Activated CD8-positive, alpha-beta T cell treated with anti-CD3 and anti-CD28 coated beads, Interleukin-2, amount 10 ng/mL, durations not matched to agents 7 days and 5 days (primary cell): Measurements from ENCODE around the gene DOK7. TPM values are rescaled to one million over a fixed set of nuclear protein-coding genes. Genes with fewer than 3 reads are reported as not detected.

Experiments used
- ATAC-seq: fragments of 150-1000 bp; cut with Tn5 transposase; one replicate; pipeline ENCODE4 v1.10.0; 2021; ENCODE audit warnings: moderate library complexity
- CTCF ChIA-PET: fragments of 350-600 bp; sonication (Branson Sonifier 250); formaldehyde crosslinking; loops from one replicate; lab custom pipeline; 2021; ENCODE audit warnings: antibody characterized with exemption; lab: Charles Lee
- POLR2A ChIA-PET: fragments of 350-600 bp; sonication (Branson Sonifier 250); formaldehyde crosslinking; loops from one replicate; lab custom pipeline; 2021; ENCODE audit warnings: antibody characterized with exemption; lab: Charles Lee
- DNase-seq: peaks from one replicate; pipeline ENCODE4 v3.0.0-alpha.2; 2020
- H3K27ac Mint-ChIP-seq: one replicate; pipeline ENCODE4 v1.8.0; 2021; ENCODE audit warnings: mild to moderate bottlenecking, mixed read lengths
- H3K27me3 Mint-ChIP-seq: one replicate; pipeline ENCODE4 v1.8.0; 2021; ENCODE audit warnings: low read depth, mixed read lengths
- H3K36me3 Mint-ChIP-seq: one replicate; pipeline ENCODE4 v1.8.0; 2021; ENCODE audit warnings: low read depth, mixed read lengths
- H3K4me1 Mint-ChIP-seq: one replicate; pipeline ENCODE4 v1.8.0; 2021; ENCODE audit warnings: low read depth, mixed read lengths
- H3K4me3 Mint-ChIP-seq: one replicate; pipeline ENCODE4 v1.8.0; 2021; ENCODE audit warnings: mild to moderate bottlenecking, mixed read lengths
- H3K9me3 Mint-ChIP-seq: one replicate; pipeline ENCODE4 v1.8.0; 2022; ENCODE audit warnings: mixed read lengths; ENCODE audit not compliant: insufficient read depth
- total RNA-seq, 2 experiments: library from RNA; stranded (reverse); gene quantifications; one replicate each; pipeline ENCODE4 v1.2.3, GENCODE V29; 2021

Gene DOK7
- total RNA-seq, 2 experiments from 2014 or later, result not detected

DNA sequence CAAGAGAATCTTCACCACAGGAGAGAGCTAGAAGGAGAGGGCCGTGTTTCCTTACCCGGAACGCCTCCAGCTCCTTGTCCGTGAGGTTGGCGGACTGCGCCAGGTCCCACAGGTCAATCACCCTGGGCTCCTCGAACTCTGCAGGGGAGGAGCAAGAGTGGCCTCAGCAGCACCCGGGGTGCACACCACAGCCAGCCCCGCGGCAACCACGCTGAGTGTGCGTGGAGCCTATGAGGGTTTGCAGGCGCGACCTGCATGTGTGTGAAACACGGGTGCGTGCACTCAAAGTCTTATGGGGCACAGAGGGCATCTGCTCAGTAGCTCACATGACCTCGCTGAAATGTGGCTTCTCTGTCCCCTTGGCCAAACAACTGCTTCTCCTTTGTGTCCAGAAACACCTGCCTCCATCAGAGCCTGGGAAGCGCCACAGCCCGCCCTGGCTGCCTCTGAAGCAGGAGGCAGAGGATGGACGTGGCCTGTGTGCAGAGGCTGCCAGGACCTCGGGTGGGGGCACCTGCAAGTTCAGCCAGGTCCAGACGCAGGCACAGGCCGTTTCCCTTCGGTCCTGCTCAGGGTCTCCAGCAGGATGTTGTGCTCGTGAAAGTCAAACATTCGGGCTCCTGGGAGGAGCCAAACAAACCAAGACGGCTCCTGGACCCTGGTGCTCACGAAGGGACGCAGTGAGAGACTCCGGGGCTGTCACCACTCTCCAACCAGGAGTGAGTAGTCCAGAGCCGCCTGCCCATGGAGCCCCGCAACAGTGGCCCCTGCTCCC is 53.1 kb downstream of the DOK7 start:
- CTCF ChIA-PET, result interaction anchor here (1.7 kb wide), 1 partner anchor 36 kb away, joined by 6 read pairs; no protein-coding TSS in a partner anchor
- peaks cover 50% of the 10 kb centered on the region for H3K36me3 Mint-ChIP-seq
- no peak overlapping the region for H3K4me3 Mint-ChIP-seq
- no peaks in the 10 kb centered on the region for H3K4me1 Mint-ChIP-seq
- ATAC-seq (no peak), DNase-seq (no peak)
- H3K9me3 Mint-ChIP-seq, result no peaks in the 10 kb centered on the region
- H3K27ac Mint-ChIP-seq, result no peak overlapping the region
- POLR2A ChIA-PET, result no interaction called here
- no peaks in the 10 kb centered on the region for H3K27me3 Mint-ChIP-seq

DNA sequence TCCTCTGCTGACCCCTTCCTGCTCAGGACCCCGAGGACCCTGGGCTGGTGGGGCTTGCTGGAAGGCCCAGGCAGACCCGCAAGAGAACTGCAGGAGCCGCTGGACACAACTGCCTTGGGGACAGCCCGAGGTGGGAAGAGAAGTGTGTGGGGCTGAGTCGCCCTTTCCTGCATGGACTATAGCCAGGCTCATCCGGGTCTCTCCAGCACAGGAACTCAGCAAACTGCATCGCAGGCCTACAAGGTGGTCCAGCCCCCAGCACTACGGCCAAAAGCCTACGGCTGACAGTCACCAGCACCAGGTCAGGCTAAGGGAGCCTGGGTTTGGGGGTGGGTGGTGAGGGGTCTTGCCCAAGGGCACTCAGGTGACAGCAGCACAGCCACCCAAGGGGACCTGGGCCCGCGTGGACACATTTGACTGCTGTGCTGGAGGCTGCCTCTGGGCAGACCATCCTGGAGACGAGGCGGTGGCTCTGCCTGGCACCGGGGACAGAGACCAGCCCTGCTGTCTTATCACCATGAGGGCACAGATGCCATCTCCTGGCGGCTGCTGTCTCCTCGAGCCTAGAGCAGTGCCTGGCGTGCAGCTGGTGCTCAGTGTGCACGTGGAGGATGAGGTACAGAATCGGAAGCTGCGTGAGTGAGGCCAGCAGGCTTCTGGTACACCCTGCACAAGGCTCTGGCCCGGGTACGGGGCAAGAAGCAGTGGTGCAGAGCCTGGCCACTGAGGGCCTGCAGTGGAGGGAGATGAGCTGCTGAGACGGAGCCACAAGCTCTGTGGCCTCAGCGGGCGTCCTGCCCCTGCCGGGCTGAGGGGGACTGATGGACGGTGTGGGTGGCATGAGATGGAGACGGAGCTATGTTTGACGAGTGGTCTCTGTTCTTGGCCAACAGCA is 54.0 kb downstream of the DOK7 start:
- H3K27ac Mint-ChIP-seq, result no peak overlapping the region
- CTCF ChIA-PET, result interaction anchor here (1.7 kb wide), 1 partner anchor 36 kb away, joined by 6 read pairs; no protein-coding TSS in a partner anchor
- peaks cover 47% of the 10 kb centered on the region for H3K36me3 Mint-ChIP-seq
- no peaks in the 10 kb centered on the region for H3K9me3 Mint-ChIP-seq
- POLR2A ChIA-PET, result no interaction called here
- ATAC-seq, result no peak
- no peak for DNase-seq
- no peaks in the 10 kb centered on the region for H3K27me3 Mint-ChIP-seq
- no peaks in the 10 kb centered on the region for H3K4me1 Mint-ChIP-seq
- no peak overlapping the region for H3K4me3 Mint-ChIP-seq

DNA sequence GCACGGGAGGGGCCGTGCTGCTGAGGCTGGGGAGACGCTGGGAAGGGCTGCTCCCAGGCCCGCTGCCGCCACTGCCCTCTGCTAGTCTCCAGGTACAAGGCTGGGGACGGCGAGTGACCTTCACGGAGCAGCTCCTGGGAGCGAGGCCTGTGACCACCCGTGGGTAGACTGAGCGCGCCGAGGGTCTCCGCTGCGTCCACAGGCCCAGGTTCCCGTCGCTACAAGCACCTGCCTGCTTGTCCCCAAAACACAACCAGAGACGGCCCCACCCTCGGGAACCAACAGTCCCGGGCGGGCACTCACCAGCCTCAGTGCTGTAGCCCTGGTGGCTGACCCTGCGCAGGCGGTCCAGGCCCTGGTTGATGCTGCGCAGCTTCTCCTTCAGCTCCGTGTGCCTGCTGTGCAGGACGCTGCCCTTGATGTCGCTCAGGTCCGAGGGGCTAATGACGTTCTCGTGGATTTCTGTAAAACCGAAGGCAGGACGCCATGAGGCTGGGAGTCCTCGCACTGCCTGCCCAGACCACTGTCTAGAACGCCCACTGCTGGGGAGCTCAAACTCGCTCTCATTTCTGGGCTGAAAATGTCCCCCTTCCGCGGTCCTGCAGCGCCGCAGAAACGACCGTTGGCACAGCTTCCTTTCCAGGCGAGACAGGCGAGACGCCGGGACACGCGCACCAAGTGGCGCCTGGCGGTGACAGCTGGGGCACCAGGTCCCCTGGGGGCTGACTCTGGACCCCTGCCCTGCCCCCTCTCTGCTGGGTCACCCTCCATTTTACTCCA is 54.8 kb downstream of the DOK7 start:
- ChIA-PET CTCF (no interaction called here), POLR2A (no interaction called here)
- no peaks in the 10 kb centered on the region for H3K9me3 Mint-ChIP-seq
- H3K36me3 Mint-ChIP-seq, result peaks cover 39% of the 10 kb centered on the region
- ATAC-seq (no peak), DNase-seq (no peak)
- H3K27me3 Mint-ChIP-seq, result no peaks in the 10 kb centered on the region
- no peak overlapping the region for H3K27ac Mint-ChIP-seq
- no peak overlapping the region for H3K4me3 Mint-ChIP-seq
- no peaks in the 10 kb centered on the region for H3K4me1 Mint-ChIP-seq

DNA sequence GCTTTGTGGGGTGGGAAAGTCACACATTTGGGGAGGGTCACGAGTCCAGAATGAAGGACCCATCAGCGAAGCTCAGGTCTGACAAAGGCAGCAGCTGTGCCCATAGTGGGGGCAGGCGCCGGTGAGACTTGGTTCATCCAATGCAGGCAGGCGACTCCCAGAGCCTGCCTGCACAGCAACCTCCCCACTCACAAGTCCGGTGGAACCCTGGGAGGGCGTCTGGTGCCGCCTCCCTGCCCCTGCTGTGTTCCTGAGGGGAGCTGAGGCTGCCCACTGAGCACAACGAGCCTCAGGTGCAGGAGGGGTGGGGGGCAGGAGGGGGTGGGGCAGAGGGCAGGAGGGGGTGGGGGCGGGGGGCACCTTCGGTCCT is 55.4 kb downstream of the DOK7 start:
- no peak overlapping the region for H3K27ac Mint-ChIP-seq
- no peaks in the 10 kb centered on the region for H3K27me3 Mint-ChIP-seq
- H3K36me3 Mint-ChIP-seq, result peaks cover 36% of the 10 kb centered on the region
- CTCF ChIA-PET, result no interaction called here
- H3K9me3 Mint-ChIP-seq, result no peaks in the 10 kb centered on the region
- H3K4me3 Mint-ChIP-seq, result no peak overlapping the region
- no peak for ATAC-seq
- no peaks in the 10 kb centered on the region for H3K4me1 Mint-ChIP-seq
- POLR2A ChIA-PET, result no interaction called here
- DNase-seq, result no peak

DNA sequence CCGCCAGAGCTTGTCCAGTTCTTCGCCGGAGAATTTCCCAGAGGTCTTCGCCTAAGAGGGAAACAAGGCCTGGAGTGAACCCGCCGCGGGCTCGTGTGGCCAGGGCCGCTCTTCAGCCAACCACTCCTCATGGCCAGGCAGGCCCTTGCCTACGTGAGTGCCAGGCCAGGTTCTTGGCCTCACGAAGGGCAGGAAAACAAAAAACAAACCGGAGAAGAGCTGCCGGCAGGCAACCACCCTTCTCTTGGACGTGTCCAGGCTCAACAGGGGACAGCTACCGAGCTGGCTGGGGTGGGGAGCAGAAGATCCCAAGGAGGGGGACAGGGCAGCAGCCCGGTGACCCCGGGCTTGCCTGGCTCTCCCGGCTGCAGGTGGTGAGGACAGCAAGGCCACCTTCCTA is 55.8 kb downstream of the DOK7 start:
- Mint-ChIP-seq H3K4me3 (no peak overlapping the region), H3K36me3 (peaks cover 32% of the 10 kb centered on the region), H3K27me3 (no peaks in the 10 kb centered on the region), H3K9me3 (no peaks in the 10 kb centered on the region), H3K4me1 (no peaks in the 10 kb centered on the region), H3K27ac (no peak overlapping the region)
- ATAC-seq (no peak), DNase-seq (no peak)
- POLR2A ChIA-PET, result no interaction called here
- CTCF ChIA-PET, result no interaction called here

DNA sequence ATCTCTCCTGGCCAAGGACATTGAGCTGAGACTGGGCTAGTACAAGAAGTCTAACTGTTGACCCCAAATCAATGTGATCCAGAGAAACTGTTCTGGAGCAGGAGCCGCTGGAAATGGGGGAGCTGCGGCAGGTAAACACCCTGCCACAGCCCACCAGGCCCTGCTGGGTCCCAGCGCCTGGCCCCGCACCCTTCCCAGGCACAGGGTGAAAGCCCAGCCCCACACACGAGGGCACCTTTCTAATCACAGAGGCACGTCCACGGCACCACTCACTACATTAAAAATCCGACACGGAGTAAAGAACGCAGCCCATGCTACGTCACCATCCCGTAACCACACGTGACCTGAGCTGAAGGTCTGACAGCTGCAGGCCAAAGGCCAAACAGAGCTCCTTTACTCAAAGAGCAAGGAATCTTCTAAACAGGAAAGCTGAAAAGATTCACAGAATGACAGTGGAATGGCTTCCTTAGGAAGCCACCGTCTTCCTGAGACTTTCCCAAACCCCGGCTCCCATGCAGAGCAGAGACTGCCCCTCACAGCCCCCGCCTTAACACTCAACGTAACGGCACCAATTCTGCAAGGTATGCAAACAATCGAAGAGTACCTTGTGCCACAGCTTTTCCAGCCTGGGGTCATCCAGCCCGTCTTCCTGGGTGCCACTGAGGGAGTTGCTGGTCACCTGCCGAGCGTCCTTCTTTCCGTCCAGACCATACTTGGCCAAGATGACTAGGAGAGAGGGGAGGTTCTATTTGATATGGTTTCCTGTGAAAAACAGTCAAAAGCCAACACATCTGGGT is 56.6 kb downstream of the DOK7 start:
- ChIA-PET CTCF (no interaction called here), POLR2A (no interaction called here)
- DNase-seq (no peak), ATAC-seq (no peak)
- no peak overlapping the region for H3K4me3 Mint-ChIP-seq
- no peak overlapping the region for H3K27ac Mint-ChIP-seq
- H3K4me1 Mint-ChIP-seq, result no peaks in the 10 kb centered on the region
- H3K27me3 Mint-ChIP-seq, result no peaks in the 10 kb centered on the region
- H3K9me3 Mint-ChIP-seq, result no peaks in the 10 kb centered on the region
- H3K36me3 Mint-ChIP-seq, result peaks cover 27% of the 10 kb centered on the region

DNA sequence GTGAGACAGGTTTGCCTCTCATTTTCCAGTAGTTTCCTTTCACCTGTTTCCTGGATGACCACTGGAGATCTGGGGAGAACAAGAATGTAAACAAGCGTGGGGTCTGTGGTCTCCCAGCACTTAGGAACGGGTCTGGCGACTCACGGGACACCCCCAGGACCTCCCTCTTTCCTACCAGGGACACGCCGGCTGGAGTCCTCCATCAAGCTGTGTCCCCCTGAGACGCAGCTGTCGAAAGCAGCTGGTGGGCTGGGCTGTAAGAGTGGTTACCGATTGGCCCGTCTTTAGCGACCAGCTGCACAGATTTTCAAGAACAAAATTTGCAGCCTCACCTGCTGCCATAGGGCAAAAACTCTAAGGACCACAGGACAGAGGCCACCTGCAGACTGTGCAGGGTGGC is 57.2 kb downstream of the DOK7 start:
- Mint-ChIP-seq H3K4me3 (no peak overlapping the region), H3K27me3 (no peaks in the 10 kb centered on the region), H3K36me3 (peaks cover 24% of the 10 kb centered on the region), H3K27ac (no peak overlapping the region), H3K9me3 (no peaks in the 10 kb centered on the region), H3K4me1 (no peaks in the 10 kb centered on the region)
- CTCF ChIA-PET, result no interaction called here
- no peak for DNase-seq
- POLR2A ChIA-PET, result no interaction called here
- no peak for ATAC-seq

DNA sequence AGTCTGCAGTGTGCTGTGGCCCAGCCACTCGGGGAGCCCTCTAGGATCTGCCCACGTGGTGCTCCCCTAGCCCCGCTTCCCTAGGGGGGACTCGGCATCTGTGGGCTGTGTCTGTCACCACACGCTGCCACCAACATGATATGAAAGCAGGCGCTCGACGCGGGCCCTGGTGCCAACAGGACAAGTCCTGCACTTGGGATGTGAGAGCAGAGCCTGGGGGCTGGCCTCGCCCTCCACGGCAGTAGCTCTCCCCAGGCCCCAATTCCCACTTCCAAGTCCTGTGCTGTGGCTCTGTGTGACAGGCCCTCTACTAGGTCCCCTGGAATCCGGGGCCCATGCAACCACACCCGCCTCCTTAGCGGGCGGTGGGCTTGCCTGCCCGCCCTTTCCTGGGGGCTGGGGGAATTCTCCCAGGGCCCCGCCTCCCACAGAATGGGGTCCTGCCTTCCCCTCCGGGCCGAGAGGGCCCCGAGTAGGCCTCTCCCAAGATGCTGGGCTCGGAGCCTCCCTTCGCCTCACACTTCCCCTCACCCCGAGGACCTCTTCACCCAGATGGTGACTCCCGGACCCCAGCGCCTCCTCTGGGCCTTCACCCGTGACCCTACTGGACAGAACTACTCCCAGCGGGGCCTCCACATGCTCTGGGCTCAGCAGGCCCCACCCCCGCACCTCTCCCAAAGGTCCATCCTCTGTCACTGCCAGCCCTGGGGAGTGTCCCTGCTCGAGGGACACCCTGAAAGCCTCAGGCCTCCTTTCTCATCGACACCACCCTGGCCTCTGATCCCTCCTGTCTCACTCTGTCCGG is 57.9 kb downstream of the DOK7 start:
- Mint-ChIP-seq H3K27me3 (no peaks in the 10 kb centered on the region), H3K36me3 (peaks cover 19% of the 10 kb centered on the region), H3K4me1 (no peaks in the 10 kb centered on the region)

DNA sequence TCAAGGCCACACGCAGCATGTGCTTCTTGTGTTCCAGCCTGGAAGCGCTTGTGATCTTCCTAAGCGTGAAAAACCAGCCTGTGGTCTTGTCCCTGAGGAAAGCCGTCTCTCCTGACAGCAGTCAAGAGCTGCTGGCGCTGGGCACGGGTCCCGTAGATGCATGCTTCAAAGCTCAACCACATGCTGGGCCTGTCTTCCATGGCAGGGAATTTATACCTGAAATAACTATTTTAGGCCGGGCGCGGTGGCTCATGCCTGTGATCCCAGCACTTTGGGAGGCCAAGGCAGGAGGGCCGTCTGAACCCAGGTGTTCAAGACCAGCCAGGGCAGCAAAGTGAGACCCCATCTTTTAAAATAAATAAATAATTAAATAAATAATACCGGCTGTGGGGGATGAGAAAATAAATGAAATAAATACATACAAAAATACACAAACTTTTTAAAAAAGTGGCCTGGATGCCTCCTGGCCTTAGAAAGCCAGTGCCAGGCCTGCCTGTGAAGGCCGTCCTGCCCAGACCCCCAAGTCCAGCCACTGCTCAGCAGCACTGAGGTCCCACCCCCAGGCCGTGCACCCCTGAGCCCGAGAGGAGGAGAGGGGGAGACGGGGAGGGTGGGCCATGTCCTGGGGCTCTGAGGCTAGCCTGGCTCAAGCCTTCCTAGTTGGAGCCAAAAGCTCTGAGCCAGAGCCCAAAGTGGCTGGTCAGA is 58.7 kb downstream of the DOK7 start:
- no peaks in the 10 kb centered on the region for H3K27me3 Mint-ChIP-seq
- DNase-seq (no peak), ATAC-seq (no peak)
- H3K27ac Mint-ChIP-seq, result no peak overlapping the region
- H3K4me3 Mint-ChIP-seq, result no peak overlapping the region
- H3K4me1 Mint-ChIP-seq, result peaks cover 4% of the 10 kb centered on the region
- ChIA-PET POLR2A (no interaction called here), CTCF (no interaction called here)
- H3K9me3 Mint-ChIP-seq, result no peaks in the 10 kb centered on the region
- H3K36me3 Mint-ChIP-seq, result peaks cover 16% of the 10 kb centered on the region

More for the DNA sequence above, 57.9 kb downstream of the DOK7 start:
- Mint-ChIP-seq H3K27ac (no peak overlapping the region), H3K4me3 (no peak overlapping the region), H3K9me3 (no peaks in the 10 kb centered on the region)
- ChIA-PET CTCF (no interaction called here), POLR2A (no interaction called here)
- no peak for ATAC-seq
- DNase-seq, result no peak

DNA sequence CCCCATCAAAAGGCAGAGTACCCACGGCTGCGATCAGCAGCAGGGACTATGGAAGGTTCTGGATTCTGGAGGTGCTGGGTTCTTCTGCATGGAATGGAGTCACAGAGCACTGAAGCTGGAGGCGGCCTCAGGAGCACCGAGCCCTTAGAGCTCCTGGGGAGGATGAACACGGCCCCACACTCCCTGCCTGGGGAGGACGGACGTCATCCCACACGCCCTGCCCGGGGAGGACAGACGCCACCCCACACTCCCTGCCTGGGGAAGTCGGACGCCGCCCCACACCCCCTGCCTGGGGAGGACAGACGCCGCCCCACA is 59.2 kb downstream of the DOK7 start:
- CTCF ChIA-PET, result no interaction called here
- no peak for ATAC-seq
- H3K27me3 Mint-ChIP-seq, result no peaks in the 10 kb centered on the region
- H3K4me3 Mint-ChIP-seq, result no peak overlapping the region
- DNase-seq, result no peak
- no peak overlapping the region for H3K27ac Mint-ChIP-seq
- peaks cover 14% of the 10 kb centered on the region for H3K36me3 Mint-ChIP-seq
- H3K4me1 Mint-ChIP-seq, result peaks cover 7% of the 10 kb centered on the region
- no peaks in the 10 kb centered on the region for H3K9me3 Mint-ChIP-seq
- POLR2A ChIA-PET, result no interaction called here
